Loucy (cell line): Measurements from ENCODE around the gene TRIM34.
"Not testable (repeated sequence)": the region's sequence is repeated elsewhere in the genome, so short reads cannot be mapped to it uniquely, and the experiment has no call there.

ENCODE experiments used
- H2AFZ ChIP-seq: fragments of 200-600 bp; sonication (generic); 2 replicates; pipeline ENCODE4 v1.6.0; 2016; ENCODE audit warnings: antibody characterized with exemption, mild to moderate bottlenecking, low read length, moderate library complexity
- H3F3A ChIP-seq: fragments of 200-600 bp; 2 replicates; pipeline ENCODE4 v1.6.0; 2016; ENCODE audit warnings: antibody characterized with exemption, low read depth, mild to moderate bottlenecking
- H3K27me3 ChIP-seq: fragments of 200-600 bp; sonication (generic); 2 replicates; pipeline ENCODE4 v1.6.1; 2014; ENCODE audit warnings: low read length, mild to moderate bottlenecking; ENCODE audit not compliant: insufficient read depth, poor library complexity, severe bottlenecking
- H3K36me3 ChIP-seq: fragments of 200-600 bp; sonication (generic); 2 replicates; pipeline ENCODE4 v1.6.1; 2016; ENCODE audit warnings: low read length; ENCODE audit not compliant: insufficient read depth
- H3K4me1 ChIP-seq: fragments of 200-600 bp; sonication (generic); 2 replicates; pipeline ENCODE4 v1.5.1; 2014; ENCODE audit warnings: low read length, mild to moderate bottlenecking; ENCODE audit not compliant: insufficient read depth, poor library complexity, severe bottlenecking
- H3K4me2 ChIP-seq: fragments of 200-600 bp; sonication (generic); 2 replicates; pipeline ENCODE4 v1.6.0; 2014; ENCODE audit warnings: antibody characterized with exemption, low read length, low read depth, mild to moderate bottlenecking; ENCODE audit not compliant: poor library complexity, severe bottlenecking
- H3K4me3 ChIP-seq: fragments of 200-600 bp; sonication (generic); 2 replicates; pipeline ENCODE4 v1.5.1; 2014; ENCODE audit warnings: low read length, mild to moderate bottlenecking, mixed read lengths; ENCODE audit not compliant: poor library complexity, severe bottlenecking
- H3K79me2 ChIP-seq: fragments of 200-600 bp; sonication (generic); 2 replicates; pipeline ENCODE4 v1.6.1; 2014; ENCODE audit warnings: low read length; ENCODE audit not compliant: insufficient read depth
- H3K9ac ChIP-seq: fragments of 200-600 bp; sonication (generic); 2 replicates; pipeline ENCODE4 v1.6.0; 2014; ENCODE audit warnings: mild to moderate bottlenecking, low read depth, low read length, moderate library complexity; ENCODE audit not compliant: poor library complexity, severe bottlenecking
- H3K9me2 ChIP-seq: fragments of 200-600 bp; sonication (generic); replicated peaks from 2 replicates; pipeline ENCODE4 v1.6.1; 2016; ENCODE audit warnings: low read depth, low read length, mixed read lengths
- H3K9me3 ChIP-seq: fragments of 200-600 bp; sonication (generic); 2 replicates; pipeline ENCODE4 v1.6.1; 2014; ENCODE audit warnings: mild to moderate bottlenecking, antibody characterized with exemption, low read length, low read depth; ENCODE audit not compliant: insufficient read depth
- H4K20me1 ChIP-seq: fragments of 200-600 bp; sonication (generic); 2 replicates; pipeline ENCODE4 v1.6.0; 2014; ENCODE audit warnings: antibody characterized with exemption, low read length, mild to moderate bottlenecking; ENCODE audit not compliant: insufficient read depth, poor library complexity, severe bottlenecking
- EZH2phosphoT487 ChIP-seq: fragments of 200-600 bp; IDR thresholded peaks from 2 replicates; pipeline ENCODE4 v1.6.1; 2018; ENCODE audit warnings: antibody characterized with exemption, mild to moderate bottlenecking, moderate library complexity, borderline replicate concordance
- TF ChIP-seq, protein P1 (sequence below): fragments of 200-600 bp; sonication (generic); conservative IDR thresholded peaks from 2 replicates; pipeline ENCODE4 v1.5.1; 2014; ENCODE audit warnings: mild to moderate bottlenecking, antibody characterized with exemption, low read length

The TRIM34 gene

DNA sequence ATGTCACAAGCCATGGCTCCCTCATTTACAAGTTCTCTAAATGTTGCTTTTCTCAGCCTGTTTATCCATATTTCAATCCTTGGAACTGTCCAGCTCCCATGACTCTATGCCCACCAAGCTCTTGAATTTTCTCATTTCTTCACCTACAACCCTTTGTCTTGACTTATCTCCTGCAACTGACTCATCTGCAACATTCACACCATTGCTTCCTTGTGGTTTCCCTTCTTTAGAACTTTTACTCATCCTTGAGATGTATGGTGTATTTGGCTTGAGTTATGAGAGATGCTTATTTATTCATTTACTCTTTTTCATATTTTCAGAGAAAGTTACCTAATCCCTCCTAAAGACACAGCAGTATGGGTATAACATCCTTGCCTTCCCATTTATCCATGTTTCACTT is 18.8 kb downstream of the TRIM34 start:
- H3K4me3 ChIP-seq = no peak overlapping the region
- TF ChIP-seq, protein P1, sequence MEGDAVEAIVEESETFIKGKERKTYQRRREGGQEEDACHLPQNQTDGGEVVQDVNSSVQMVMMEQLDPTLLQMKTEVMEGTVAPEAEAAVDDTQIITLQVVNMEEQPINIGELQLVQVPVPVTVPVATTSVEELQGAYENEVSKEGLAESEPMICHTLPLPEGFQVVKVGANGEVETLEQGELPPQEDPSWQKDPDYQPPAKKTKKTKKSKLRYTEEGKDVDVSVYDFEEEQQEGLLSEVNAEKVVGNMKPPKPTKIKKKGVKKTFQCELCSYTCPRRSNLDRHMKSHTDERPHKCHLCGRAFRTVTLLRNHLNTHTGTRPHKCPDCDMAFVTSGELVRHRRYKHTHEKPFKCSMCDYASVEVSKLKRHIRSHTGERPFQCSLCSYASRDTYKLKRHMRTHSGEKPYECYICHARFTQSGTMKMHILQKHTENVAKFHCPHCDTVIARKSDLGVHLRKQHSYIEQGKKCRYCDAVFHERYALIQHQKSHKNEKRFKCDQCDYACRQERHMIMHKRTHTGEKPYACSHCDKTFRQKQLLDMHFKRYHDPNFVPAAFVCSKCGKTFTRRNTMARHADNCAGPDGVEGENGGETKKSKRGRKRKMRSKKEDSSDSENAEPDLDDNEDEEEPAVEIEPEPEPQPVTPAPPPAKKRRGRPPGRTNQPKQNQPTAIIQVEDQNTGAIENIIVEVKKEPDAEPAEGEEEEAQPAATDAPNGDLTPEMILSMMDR = no peak
- no peak for TF ChIP-seq EZH2phosphoT487
- H3K4me1 ChIP-seq = no peaks in the 10 kb centered on the region
- no peaks in the 10 kb centered on the region for H4K20me1 ChIP-seq
- no peaks in the 10 kb centered on the region for H3K79me2 ChIP-seq
- H3K9me2 ChIP-seq = no peaks in the 10 kb centered on the region
- no peak overlapping the region for H2AFZ ChIP-seq
- H3K9me3 ChIP-seq = no peaks in the 10 kb centered on the region
- no peaks in the 10 kb centered on the region for H3K27me3 ChIP-seq
- H3K4me2 ChIP-seq = no peak overlapping the region
- no peak overlapping the region for H3K9ac ChIP-seq
- no peaks in the 10 kb centered on the region for H3F3A ChIP-seq
- H3K36me3 ChIP-seq = no peaks in the 10 kb centered on the region

DNA sequence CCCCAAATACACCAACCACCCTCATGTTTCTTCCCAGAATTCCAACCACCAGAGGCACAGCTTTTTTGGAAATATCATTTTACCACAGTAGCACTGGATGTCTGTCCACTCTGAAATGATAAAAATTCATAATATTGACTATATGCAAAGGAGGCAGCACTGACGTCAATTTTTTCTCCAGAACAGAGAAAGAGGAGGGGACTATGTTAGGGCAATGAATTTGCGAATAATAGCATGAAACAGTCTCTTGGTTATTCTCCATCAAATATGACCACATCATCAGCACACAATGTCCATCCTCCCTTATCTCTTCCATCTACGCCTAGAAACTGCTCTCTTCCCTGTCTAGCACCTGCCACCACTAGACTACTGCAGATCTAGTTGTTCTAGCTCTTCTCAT is 21.3 kb downstream of the TRIM34 start:
- Histone ChIP-seq H3K36me3 (no peaks in the 10 kb centered on the region), H3K4me2 (no peak overlapping the region), H3K79me2 (no peaks in the 10 kb centered on the region), H3K4me1 (no peaks in the 10 kb centered on the region), H3F3A (no peaks in the 10 kb centered on the region), H2AFZ (no peak overlapping the region), H3K9me3 (no peaks in the 10 kb centered on the region), H3K9ac (no peak overlapping the region), H3K9me2 (no peaks in the 10 kb centered on the region), H3K27me3 (no peaks in the 10 kb centered on the region), H3K4me3 (no peak overlapping the region), H4K20me1 (no peaks in the 10 kb centered on the region)
- TF ChIP-seq, protein P1 = no peak
- no peak for TF ChIP-seq EZH2phosphoT487

DNA sequence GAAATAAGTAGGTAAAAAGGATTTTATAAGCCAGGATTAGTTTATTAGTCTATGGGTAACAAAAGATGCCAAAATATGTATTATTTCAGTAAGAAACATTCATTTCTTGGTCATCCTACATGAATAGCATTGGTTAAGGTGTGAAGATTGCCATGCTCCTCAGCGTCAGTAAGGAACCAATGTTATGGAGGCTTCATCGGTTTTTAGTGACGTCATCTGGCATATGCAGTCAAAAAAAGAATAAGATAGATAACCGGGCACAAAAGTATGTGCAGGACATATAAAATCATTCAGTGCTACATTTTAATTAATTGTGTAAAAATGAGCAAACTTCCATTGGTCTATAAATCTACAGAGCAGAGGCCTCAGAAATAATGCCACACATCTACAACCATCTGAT is 30.7 kb downstream of the TRIM34 start:
- peaks cover 4% of the 10 kb centered on the region; the same call in 1 of the 2 replicates for H3K9me3 ChIP-seq
- H3K9me2 ChIP-seq = no peaks in the 10 kb centered on the region
- no peaks in the 10 kb centered on the region for H4K20me1 ChIP-seq
- H2AFZ ChIP-seq = no peak overlapping the region
- H3K9ac ChIP-seq = no peak overlapping the region
- H3K4me1 ChIP-seq = no peaks in the 10 kb centered on the region
- H3K4me2 ChIP-seq = no peak overlapping the region
- no peaks in the 10 kb centered on the region for H3K79me2 ChIP-seq
- no peaks in the 10 kb centered on the region for H3F3A ChIP-seq
- H3K27me3 ChIP-seq = no peaks in the 10 kb centered on the region
- H3K36me3 ChIP-seq = no peaks in the 10 kb centered on the region
- no peak overlapping the region for H3K4me3 ChIP-seq
- TF ChIP-seq, protein P1 = no peak
- no peak for TF ChIP-seq EZH2phosphoT487

DNA sequence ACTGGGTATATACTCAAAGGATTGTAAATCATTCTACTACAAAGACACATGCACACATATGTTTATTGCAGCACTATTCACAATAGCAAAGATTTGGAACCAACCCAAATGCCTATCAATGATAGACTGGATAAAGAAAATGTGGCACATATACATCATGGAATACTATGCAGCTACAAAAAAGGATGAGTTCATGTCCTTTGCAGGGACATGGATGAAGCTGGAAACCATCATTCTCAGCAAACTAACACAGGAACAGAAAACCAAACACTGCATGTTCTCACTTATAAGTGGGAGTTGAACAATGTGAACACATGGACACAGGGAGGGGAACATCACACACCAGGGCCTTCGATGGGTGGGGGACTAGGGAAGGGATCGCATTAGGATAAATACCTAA is 32.2 kb downstream of the TRIM34 start:
- not testable (repeated sequence) for H3K27me3 ChIP-seq, H2AFZ ChIP-seq, H3K9ac ChIP-seq, H3K9me2 ChIP-seq, H3K79me2 ChIP-seq, H3K36me3 ChIP-seq, H3K4me2 ChIP-seq, H3K4me1 ChIP-seq, H3K4me3 ChIP-seq, H3F3A ChIP-seq, H4K20me1 ChIP-seq, H3K9me3 ChIP-seq
